Measurements from ENCODE around the gene CFAP299.
A peak's percentile ranks its signal among the peaks of the same experiment; 100 is the strongest.

CFAP299 gene

GRCh38 chr4:80586716-80587115 is 251.2 kb downstream of the CFAP299 start:
- FAIRE-seq (no peak), DNase-seq (ENCODE audit: insufficient read length, low spot score) (no peak)
- TF ChIP-seq PAX5 (IDR thresholded peaks at IDR 0.05; ENCODE audit: insufficient read depth, low read length, severe bottlenecking) (no peak), POU2F2 (IDR thresholded peaks at IDR 0.05; ENCODE audit: low read depth, low read length) (no peak), SPI1 (IDR thresholded peaks at IDR 0.05; ENCODE audit: low read depth, low read length) (no peak), POLR2AphosphoS5 (IDR thresholded peaks at IDR 0.05; ENCODE audit: low read depth, low read length) (no peak), TAF1 (IDR thresholded peaks at IDR 0.05; ENCODE audit: low read depth, low read length) (no peak), POLR2A (IDR thresholded peaks at IDR 0.05; ENCODE audit: low read depth, low read length) (no peak)

- DNase-seq (ENCODE audit: insufficient read length, low spot score) (no peak), FAIRE-seq (no peak)
- TF ChIP-seq TAF1 (IDR thresholded peaks at IDR 0.05; ENCODE audit: low read depth, low read length) (no peak), POU2F2 (IDR thresholded peaks at IDR 0.05; ENCODE audit: low read depth, low read length) (no peak), POLR2AphosphoS5 (IDR thresholded peaks at IDR 0.05; ENCODE audit: low read depth, low read length) (no peak)
These were observed 252.4 kb downstream of the CFAP299 start for GRCh38 chr4:80587871-80588385.

- no peak for FAIRE-seq
- TF ChIP-seq POLR2AphosphoS5 (IDR thresholded peaks at IDR 0.05; ENCODE audit: low read depth, low read length) (no peak), POLR2A (IDR thresholded peaks at IDR 0.05; ENCODE audit: low read depth, low read length) (no peak), PAX5 (IDR thresholded peaks at IDR 0.05; ENCODE audit: insufficient read depth, low read length, severe bottlenecking) (no peak)
These were observed 257.4 kb downstream of the CFAP299 start for GRCh38 chr4:80592950-80593349.

GRCh38 chr4:80594701-80595100 is 259.2 kb downstream of the CFAP299 start:
- DNase-seq (ENCODE audit: insufficient read length, low spot score), result no peak
- FAIRE-seq, result no peak
- TF ChIP-seq POLR2A (IDR thresholded peaks at IDR 0.05; ENCODE audit: low read depth, low read length), result no peak
- no peak for TF ChIP-seq PAX5 (IDR thresholded peaks at IDR 0.05; ENCODE audit: insufficient read depth, low read length, severe bottlenecking)
- TF ChIP-seq TAF1 (IDR thresholded peaks at IDR 0.05; ENCODE audit: low read depth, low read length), result no peak

More at GRCh38 chr4:80592950-80593349, 257.4 kb downstream of the CFAP299 start:
- no peak for DNase-seq (ENCODE audit: insufficient read length, low spot score)

- FAIRE-seq, result no peak
- no peak for DNase-seq (ENCODE audit: insufficient read length, low spot score)
- no peak for TF ChIP-seq TAF1 (IDR thresholded peaks at IDR 0.05; ENCODE audit: low read depth, low read length)
- no peak for TF ChIP-seq POLR2A (IDR thresholded peaks at IDR 0.05; ENCODE audit: low read depth, low read length)
- no peak for TF ChIP-seq POLR2AphosphoS5 (IDR thresholded peaks at IDR 0.05; ENCODE audit: low read depth, low read length)
- TF ChIP-seq SPI1 (IDR thresholded peaks at IDR 0.05; ENCODE audit: low read depth, low read length), result no peak
- TF ChIP-seq POU2F2 (IDR thresholded peaks at IDR 0.05; ENCODE audit: low read depth, low read length), result no peak
- TF ChIP-seq PAX5 (IDR thresholded peaks at IDR 0.05; ENCODE audit: insufficient read depth, low read length, severe bottlenecking), result no peak
These were observed 272.9 kb downstream of the CFAP299 start for GRCh38 chr4:80608281-80608980.

GRCh38 chr4:80610199-80610598 is 274.7 kb downstream of the CFAP299 start:
- no peak for FAIRE-seq
- no peak for DNase-seq (ENCODE audit: insufficient read length, low spot score)
- no peak for TF ChIP-seq POLR2AphosphoS5 (IDR thresholded peaks at IDR 0.05; ENCODE audit: low read depth, low read length)
- TF ChIP-seq SPI1 (IDR thresholded peaks at IDR 0.05; ENCODE audit: low read depth, low read length), result peak; percentile 64
- TF ChIP-seq TAF1 (IDR thresholded peaks at IDR 0.05; ENCODE audit: low read depth, low read length), result no peak
- TF ChIP-seq POU2F2 (IDR thresholded peaks at IDR 0.05; ENCODE audit: low read depth, low read length), result no peak

- FAIRE-seq (peak; percentile 88), DNase-seq (ENCODE audit: insufficient read length, low spot score) (no peak)
- no peak for TF ChIP-seq SPI1 (IDR thresholded peaks at IDR 0.05; ENCODE audit: low read depth, low read length)
- no peak for TF ChIP-seq POLR2A (IDR thresholded peaks at IDR 0.05; ENCODE audit: low read depth, low read length)
- no peak for TF ChIP-seq TAF1 (IDR thresholded peaks at IDR 0.05; ENCODE audit: low read depth, low read length)
- no peak for TF ChIP-seq POU2F2 (IDR thresholded peaks at IDR 0.05; ENCODE audit: low read depth, low read length)
- no peak for TF ChIP-seq POLR2AphosphoS5 (IDR thresholded peaks at IDR 0.05; ENCODE audit: low read depth, low read length)
- TF ChIP-seq PAX5 (IDR thresholded peaks at IDR 0.05; ENCODE audit: insufficient read depth, low read length, severe bottlenecking), result no peak
These were observed 275.5 kb downstream of the CFAP299 start for GRCh38 chr4:80610845-80611677.

- DNase-seq (ENCODE audit: insufficient read length, low spot score), result no peak
- peak; percentile 83 for FAIRE-seq
- no peak for TF ChIP-seq SPI1 (IDR thresholded peaks at IDR 0.05; ENCODE audit: low read depth, low read length)
- no peak for TF ChIP-seq POU2F2 (IDR thresholded peaks at IDR 0.05; ENCODE audit: low read depth, low read length)
- no peak for TF ChIP-seq TAF1 (IDR thresholded peaks at IDR 0.05; ENCODE audit: low read depth, low read length)
- no peak for TF ChIP-seq POLR2A (IDR thresholded peaks at IDR 0.05; ENCODE audit: low read depth, low read length)
- TF ChIP-seq POLR2AphosphoS5 (IDR thresholded peaks at IDR 0.05; ENCODE audit: low read depth, low read length), result no peak
- no peak for TF ChIP-seq PAX5 (IDR thresholded peaks at IDR 0.05; ENCODE audit: insufficient read depth, low read length, severe bottlenecking)
These were observed 276.1 kb downstream of the CFAP299 start for GRCh38 chr4:80611678-80611979.

- FAIRE-seq, result no peak
- DNase-seq (ENCODE audit: insufficient read length, low spot score), result no peak
- TF ChIP-seq SPI1 (IDR thresholded peaks at IDR 0.05; ENCODE audit: low read depth, low read length) (no peak), PAX5 (IDR thresholded peaks at IDR 0.05; ENCODE audit: insufficient read depth, low read length, severe bottlenecking) (no peak), POLR2A (IDR thresholded peaks at IDR 0.05; ENCODE audit: low read depth, low read length) (no peak), POLR2AphosphoS5 (IDR thresholded peaks at IDR 0.05; ENCODE audit: low read depth, low read length) (no peak), POU2F2 (IDR thresholded peaks at IDR 0.05; ENCODE audit: low read depth, low read length) (no peak), TAF1 (IDR thresholded peaks at IDR 0.05; ENCODE audit: low read depth, low read length) (no peak)
These were observed 277.9 kb downstream of the CFAP299 start for GRCh38 chr4:80613470-80613869.

- TF ChIP-seq POLR2A (IDR thresholded peaks at IDR 0.05; ENCODE audit: low read depth, low read length) (no peak), PAX5 (IDR thresholded peaks at IDR 0.05; ENCODE audit: insufficient read depth, low read length, severe bottlenecking) (no peak), POLR2AphosphoS5 (IDR thresholded peaks at IDR 0.05; ENCODE audit: low read depth, low read length) (no peak), TAF1 (IDR thresholded peaks at IDR 0.05; ENCODE audit: low read depth, low read length) (no peak), SPI1 (IDR thresholded peaks at IDR 0.05; ENCODE audit: low read depth, low read length) (no peak), POU2F2 (IDR thresholded peaks at IDR 0.05; ENCODE audit: low read depth, low read length) (no peak)
- DNase-seq (ENCODE audit: insufficient read length, low spot score) (no peak), FAIRE-seq (no peak)
These were observed 278.8 kb downstream of the CFAP299 start for GRCh38 chr4:80614319-80614718.

Measured in GM12891 (cell line).